Measurements from ENCODE around the gene RAI1.

Gene RAI1

GRCh38 chr17:17811381-17812210 lies 130.3 kb downstream of the RAI1 start (continued):
- TF ChIP-seq PRDM2 (tag by site-specific recombination; IDR thresholded peaks at IDR 0.05; ENCODE audit: borderline replicate concordance): no peak
- no peak for TF ChIP-seq ZNF416 (tag by site-specific recombination; IDR thresholded peaks at IDR 0.05)
- TF ChIP-seq HIC1 (tag by site-specific recombination; IDR thresholded peaks at IDR 0.05): peak; percentile 57; the same call in 1 of the 2 replicates
- TF ChIP-seq EGR2 (tag by site-specific recombination; IDR thresholded peaks at IDR 0.05; ENCODE audit: low read depth): peak; percentile 42; the same call in 1 of the 2 replicates
- peak; percentile 71 for TF ChIP-seq WT1 (tag by site-specific recombination; IDR thresholded peaks at IDR 0.05)
- 0 out of 2 replicates have a peak, but pooled peaks have one; percentile 23 for TF ChIP-seq KLF17 (tag by site-specific recombination; IDR thresholded peaks at IDR 0.05)
- TF ChIP-seq RBAK (tag by site-specific recombination; IDR thresholded peaks at IDR 0.05): no peak
- TF ChIP-seq ZBTB1 (tag by site-specific recombination; IDR thresholded peaks at IDR 0.05): no peak
- TF ChIP-seq ZNF768 (tag by site-specific recombination; IDR thresholded peaks at IDR 0.05): no peak
- TF ChIP-seq ZNF146 (tag by site-specific recombination; IDR thresholded peaks at IDR 0.05): no peak

GRCh38 chr17:17812211-17813054 lies 131.2 kb downstream of the RAI1 start:
- CTCF ChIA-PET: interaction anchor here (0.6 to 3.5 kb wide), 29 partner anchors 10 to 268 kb away, joined by 3 to 40 read pairs (median 4); partner anchors contain the start of gene SREBF1
- peaks cover under 1 to 71% of the 10 kb centered on the region in 2 experiments; a peak in 1 of 3 replicates for H3K36me3 ChIP-seq (ENCODE audit: control insufficient read depth in 2 of 2, insufficient read depth in 1 of 2, low read length in 2 of 2)
- H3K27ac ChIP-seq (ENCODE audit: extremely low read depth, low read depth, low read length): peak overlapping the region; percentile 52; the same call in 1 of the 2 replicates
- POLR2A ChIA-PET: interaction anchor here (1.2 to 2.0 kb wide), 2 partner anchors 24 to 133 kb away, joined by 5 to 6 read pairs; no protein-coding TSS in a partner anchor
- H3K4me3 ChIP-seq (ENCODE audit: low read depth, low read length): no peak overlapping the region
- no peaks in the 10 kb centered on the region for H3K9me3 ChIP-seq (ENCODE audit: control insufficient read depth, insufficient read depth, low read depth, low read length)
- H3K4me1 ChIP-seq (ENCODE audit: control insufficient read depth, insufficient read depth, low read length): peaks cover 6% of the 10 kb centered on the region
- TF ChIP-seq ZNF350 (tag by site-specific recombination; IDR thresholded peaks at IDR 0.05): no peak
- TF ChIP-seq ZNF555 (tag by site-specific recombination; conservative IDR thresholded peaks at IDR 0.05): no peak
- peak; percentile 18; the same call in 1 of the 2 replicates for TF ChIP-seq ZNF629 (tag by site-specific recombination; IDR thresholded peaks at IDR 0.05)
- TF ChIP-seq SCRT2 (tag by site-specific recombination; IDR thresholded peaks at IDR 0.05): no peak
- TF ChIP-seq ZNF785 (tag by site-specific recombination; IDR thresholded peaks at IDR 0.05): no peak
- TF ChIP-seq ATF2 (tag by site-specific recombination; IDR thresholded peaks at IDR 0.05; ENCODE audit: low read depth): no peak
- TF ChIP-seq ZNF146 (tag by site-specific recombination; IDR thresholded peaks at IDR 0.05): no peak
- no peak for TF ChIP-seq ZNF362 (tag by site-specific recombination; IDR thresholded peaks at IDR 0.05)
- no peak for TF ChIP-seq ZNF677 (tag by site-specific recombination; IDR thresholded peaks at IDR 0.05)
- TF ChIP-seq MEIS1 (CRISPR knock-in tag; IDR thresholded peaks at IDR 0.05; ENCODE audit: borderline replicate concordance): no peak
- TF ChIP-seq ZBTB26 (tag by site-specific recombination; optimal IDR thresholded peaks at IDR 0.05): no peak

All from HEK293 (cell line).